Measurements from ENCODE around the gene TPO.

DNA sequence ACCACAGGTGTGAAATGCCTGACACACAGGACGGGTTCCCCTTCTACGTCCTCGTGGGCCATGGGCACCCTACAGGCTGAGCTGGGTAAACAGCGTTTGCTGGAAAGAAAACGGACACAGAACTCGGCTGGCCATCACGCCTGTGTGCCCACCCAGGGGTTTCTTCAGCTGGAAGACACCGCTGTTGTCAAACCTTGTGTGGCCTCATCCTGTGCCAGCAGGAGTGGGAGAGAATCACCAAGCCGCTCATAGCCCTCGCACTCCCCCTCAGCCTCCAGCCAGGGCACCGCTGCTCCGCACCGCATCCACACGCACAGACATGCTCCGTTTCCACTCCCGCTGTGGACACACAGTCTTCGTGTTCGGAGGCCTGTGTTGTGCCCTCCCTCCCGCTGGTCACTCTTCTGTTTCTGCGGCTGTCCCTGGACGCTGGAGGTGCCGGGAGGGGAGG lies 169.7 kb downstream of the TPO start:
- TF ChIP-seq, protein P1, sequence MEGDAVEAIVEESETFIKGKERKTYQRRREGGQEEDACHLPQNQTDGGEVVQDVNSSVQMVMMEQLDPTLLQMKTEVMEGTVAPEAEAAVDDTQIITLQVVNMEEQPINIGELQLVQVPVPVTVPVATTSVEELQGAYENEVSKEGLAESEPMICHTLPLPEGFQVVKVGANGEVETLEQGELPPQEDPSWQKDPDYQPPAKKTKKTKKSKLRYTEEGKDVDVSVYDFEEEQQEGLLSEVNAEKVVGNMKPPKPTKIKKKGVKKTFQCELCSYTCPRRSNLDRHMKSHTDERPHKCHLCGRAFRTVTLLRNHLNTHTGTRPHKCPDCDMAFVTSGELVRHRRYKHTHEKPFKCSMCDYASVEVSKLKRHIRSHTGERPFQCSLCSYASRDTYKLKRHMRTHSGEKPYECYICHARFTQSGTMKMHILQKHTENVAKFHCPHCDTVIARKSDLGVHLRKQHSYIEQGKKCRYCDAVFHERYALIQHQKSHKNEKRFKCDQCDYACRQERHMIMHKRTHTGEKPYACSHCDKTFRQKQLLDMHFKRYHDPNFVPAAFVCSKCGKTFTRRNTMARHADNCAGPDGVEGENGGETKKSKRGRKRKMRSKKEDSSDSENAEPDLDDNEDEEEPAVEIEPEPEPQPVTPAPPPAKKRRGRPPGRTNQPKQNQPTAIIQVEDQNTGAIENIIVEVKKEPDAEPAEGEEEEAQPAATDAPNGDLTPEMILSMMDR (IDR thresholded peaks at IDR 0.05): no peak
- TF ChIP-seq POLR2AphosphoS5 (IDR thresholded peaks at IDR 0.05; ENCODE audit: low read depth, low read length): no peak
- TF ChIP-seq, protein P2, sequence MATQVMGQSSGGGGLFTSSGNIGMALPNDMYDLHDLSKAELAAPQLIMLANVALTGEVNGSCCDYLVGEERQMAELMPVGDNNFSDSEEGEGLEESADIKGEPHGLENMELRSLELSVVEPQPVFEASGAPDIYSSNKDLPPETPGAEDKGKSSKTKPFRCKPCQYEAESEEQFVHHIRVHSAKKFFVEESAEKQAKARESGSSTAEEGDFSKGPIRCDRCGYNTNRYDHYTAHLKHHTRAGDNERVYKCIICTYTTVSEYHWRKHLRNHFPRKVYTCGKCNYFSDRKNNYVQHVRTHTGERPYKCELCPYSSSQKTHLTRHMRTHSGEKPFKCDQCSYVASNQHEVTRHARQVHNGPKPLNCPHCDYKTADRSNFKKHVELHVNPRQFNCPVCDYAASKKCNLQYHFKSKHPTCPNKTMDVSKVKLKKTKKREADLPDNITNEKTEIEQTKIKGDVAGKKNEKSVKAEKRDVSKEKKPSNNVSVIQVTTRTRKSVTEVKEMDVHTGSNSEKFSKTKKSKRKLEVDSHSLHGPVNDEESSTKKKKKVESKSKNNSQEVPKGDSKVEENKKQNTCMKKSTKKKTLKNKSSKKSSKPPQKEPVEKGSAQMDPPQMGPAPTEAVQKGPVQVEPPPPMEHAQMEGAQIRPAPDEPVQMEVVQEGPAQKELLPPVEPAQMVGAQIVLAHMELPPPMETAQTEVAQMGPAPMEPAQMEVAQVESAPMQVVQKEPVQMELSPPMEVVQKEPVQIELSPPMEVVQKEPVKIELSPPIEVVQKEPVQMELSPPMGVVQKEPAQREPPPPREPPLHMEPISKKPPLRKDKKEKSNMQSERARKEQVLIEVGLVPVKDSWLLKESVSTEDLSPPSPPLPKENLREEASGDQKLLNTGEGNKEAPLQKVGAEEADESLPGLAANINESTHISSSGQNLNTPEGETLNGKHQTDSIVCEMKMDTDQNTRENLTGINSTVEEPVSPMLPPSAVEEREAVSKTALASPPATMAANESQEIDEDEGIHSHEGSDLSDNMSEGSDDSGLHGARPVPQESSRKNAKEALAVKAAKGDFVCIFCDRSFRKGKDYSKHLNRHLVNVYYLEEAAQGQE (IDR thresholded peaks at IDR 0.05; ENCODE audit: insufficient read depth in 1 of 2, low read depth in 2 of 2, low read length in 1 of 2): no peak

Data from Panc1 (cell line).